ENCODE data around the gene DSC1. TPM values are rescaled to one million over a fixed set of nuclear protein-coding genes. Genes with fewer than 3 reads are reported as not detected.
A peak's percentile ranks its signal among the peaks of the same experiment; 100 is the strongest.

DSC1 gene
- total RNA-seq, 4 donors from 2014 or later = not detected

GRCh38 chr18:31097666-31098065, 65.0 kb downstream of the DSC1 start:
- intact Hi-C loops (cut with DNase I; ENCODE audit: low total_unique reads) = no loop called here
- Histone ChIP-seq H3K27ac (peak overlapping the region; percentile 92 to 98 (median 96)), H3K27me3 (peaks cover 5% of the 10 kb centered on the region), H3K36me3 (no peaks in the 10 kb centered on the region), H3K9me3 (no peaks in the 10 kb centered on the region), H3K4me1 (peaks cover 0 to 28% (median 18%) of the 10 kb centered on the region in 4 donors), H3K4me3 (no peak overlapping the region)
- TF ChIP-seq POLR2A (IDR thresholded peaks at IDR 0.05) (no peak), POLR2AphosphoS5 (IDR thresholded peaks at IDR 0.05) (peak in 1 of 3 donors; percentile 28)
- 27 to 34% methylated on average over 3 of the region's 3 CpGs for WGBS, 2 donors (ENCODE audit: low coverage in 1 of 2)
- peak; percentile 32 for DNase-seq
- in situ Hi-C loops (cut with MboI; ENCODE audit: low pct_ligation_motif_present in 1 of 4, low pct_unique_long_range_greater_than_20kb in 1 of 4, low sequenced_read_pairs in 3 of 4) = loop anchor here in 3 of 4 donors (25.0 kb wide), 3 partner anchors 315 to 440 kb away; no protein-coding TSS in a partner anchor

GRCh38 chr18:31093880-31094279, 68.8 kb downstream of the DSC1 start:
- no peaks in the 10 kb centered on the region for H3K9me3 ChIP-seq
- in situ Hi-C loops (cut with MboI; ENCODE audit: low pct_ligation_motif_present in 1 of 4, low pct_unique_long_range_greater_than_20kb in 1 of 4, low sequenced_read_pairs in 3 of 4) = loop anchor here in 3 of 4 donors (25.0 kb wide), 3 partner anchors 318 to 443 kb away; no protein-coding TSS in a partner anchor
- no peaks in the 10 kb centered on the region for H3K27me3 ChIP-seq
- peaks cover 0 to 23% (median 13%) of the 10 kb centered on the region in 4 donors for H3K4me1 ChIP-seq
- no peak for DNase-seq
- intact Hi-C loops (cut with DNase I; ENCODE audit: low total_unique reads) = no loop called here
- TF ChIP-seq POLR2A (IDR thresholded peaks at IDR 0.05) (no peak), POLR2AphosphoS5 (IDR thresholded peaks at IDR 0.05) (no peak), CTCF (IDR thresholded peaks at IDR 0.05) (no peak), EP300 (IDR thresholded peaks at IDR 0.05; ENCODE audit: low read depth) (no peak)
- no peak overlapping the region for H3K27ac ChIP-seq
- H3K4me3 ChIP-seq = no peak overlapping the region
- H3K36me3 ChIP-seq = peaks cover 0 to 9% (median 2%) of the 10 kb centered on the region in 4 donors
- 15 to 33% methylated on average over 2 of the region's 2 CpGs for WGBS, 2 donors (ENCODE audit: low coverage in 1 of 2)

- Histone ChIP-seq H3K4me3 (no peak overlapping the region), H3K27ac (no peak overlapping the region), H3K27me3 (no peaks in the 10 kb centered on the region), H3K4me1 (peaks cover 0 to 17% (median 9%) of the 10 kb centered on the region in 4 donors), H3K9me3 (no peaks in the 10 kb centered on the region), H3K36me3 (peaks cover 0 to 9% (median 2%) of the 10 kb centered on the region in 4 donors)
- intact Hi-C loops (cut with DNase I; ENCODE audit: low total_unique reads) = no loop called here
- WGBS, 2 donors (ENCODE audit: low coverage in 1 of 2) = 84 to 87% methylated on average over 2 to 3 of the region's 3 CpGs
- DNase-seq = no peak
- TF ChIP-seq CTCF (IDR thresholded peaks at IDR 0.05) = no peak
- no peak for TF ChIP-seq POLR2AphosphoS5 (IDR thresholded peaks at IDR 0.05)
- in situ Hi-C loops (cut with MboI; ENCODE audit: low pct_ligation_motif_present in 1 of 4, low pct_unique_long_range_greater_than_20kb in 1 of 4, low sequenced_read_pairs in 3 of 4) = loop anchor here in 3 of 4 donors (25.0 kb wide), 3 partner anchors 319 to 444 kb away; no protein-coding TSS in a partner anchor
Measured at GRCh38 chr18:31093294-31093693, 69.4 kb downstream of the DSC1 start.

- TF ChIP-seq CTCF (IDR thresholded peaks at IDR 0.05) (no peak), EP300 (IDR thresholded peaks at IDR 0.05; ENCODE audit: low read depth) (no peak), POLR2AphosphoS5 (IDR thresholded peaks at IDR 0.05) (no peak), POLR2A (IDR thresholded peaks at IDR 0.05) (no peak)
- no peak overlapping the region for H3K4me3 ChIP-seq
- peaks cover 0 to 2% (median 0%) of the 10 kb centered on the region in 4 donors for H3K4me1 ChIP-seq
- in situ Hi-C loops (cut with MboI; ENCODE audit: low pct_ligation_motif_present in 1 of 4, low pct_unique_long_range_greater_than_20kb in 1 of 4, low sequenced_read_pairs in 3 of 4) (loop anchor here in 3 of 4 donors (25.0 kb wide), 3 partner anchors 321 to 446 kb away; no protein-coding TSS in a partner anchor), intact Hi-C loops (cut with DNase I; ENCODE audit: low total_unique reads) (no loop called here)
- H3K27ac ChIP-seq = no peak overlapping the region
- no peaks in the 10 kb centered on the region for H3K27me3 ChIP-seq
- 62 to 76% methylated on average over 1 of the region's 1 CpG for WGBS, 2 donors (ENCODE audit: low coverage in 1 of 2)
- H3K9me3 ChIP-seq = no peaks in the 10 kb centered on the region
- DNase-seq = no peak
- peaks cover 0 to 13% (median 2%) of the 10 kb centered on the region in 4 donors for H3K36me3 ChIP-seq
Measured at GRCh38 chr18:31091350-31091749, 71.3 kb downstream of the DSC1 start.

Measured in transverse colon (tissue), 4 donors.